HFFc6 (cell line): ENCODE measurements around the gene ZNF280D. TPM values are rescaled to one million over a fixed set of nuclear protein-coding genes. Genes with fewer than 3 reads are reported as not detected.

Source experiments
- DNase-seq: peaks from one replicate; pipeline ENCODE4 v3.0.0-alpha.2; 2018
- H3K27ac Mint-ChIP-seq: 2 replicates; pipeline ENCODE4 v1.8.0; 2020; ENCODE audit warnings: mild to moderate bottlenecking, mixed read lengths
- H3K27me3 Mint-ChIP-seq: 2 replicates; pipeline ENCODE4 v1.8.0; 2021; ENCODE audit warnings: mild to moderate bottlenecking, moderate library complexity, mixed read lengths; ENCODE audit not compliant: insufficient read depth
- H3K36me3 Mint-ChIP-seq: 2 replicates; pipeline ENCODE4 v1.8.0; 2021; ENCODE audit warnings: low read depth, mixed read lengths
- H3K4me1 Mint-ChIP-seq: 2 replicates; pipeline ENCODE4 v1.8.0; 2020; ENCODE audit warnings: low read depth, mixed read lengths
- H3K4me3 Mint-ChIP-seq: 2 replicates; pipeline ENCODE4 v1.8.0; 2020; ENCODE audit warnings: mild to moderate bottlenecking, moderate library complexity, mixed read lengths
- H3K9me3 Mint-ChIP-seq: 2 replicates; pipeline ENCODE4 v1.8.0; 2020; ENCODE audit warnings: mild to moderate bottlenecking, mixed read lengths
- CTCF ChIP-seq: fragments of 200-600 bp; sonication (generic); IDR thresholded peaks from 2 replicates; pipeline ENCODE4 v1.5.0; 2021; ENCODE audit warnings: antibody characterized with exemption, mild to moderate bottlenecking
- total RNA-seq, 6 experiments: library from RNA; stranded (reverse); fragmentation: NEBNext Ultra II Directional; extraction: Animal tissue kit (Norgen Biotek cat#: 25700); gene quantifications; 2 replicates in 1 of 6; 3 replicates in 5 of 6; pipeline ENCODE4 v1.2.3, GENCODE V29; 2021

ZNF280D gene
- total RNA-seq, 6 experiments from 2014 or later: 21.8 to 29.6 (median 25.5) TPM

GRCh38 chr15:56600380-56600779 lies 132.9 kb downstream of the ZNF280D start:
- Mint-ChIP-seq H3K27me3 (no peaks in the 10 kb centered on the region; the same call in 1 of the 2 replicates), H3K9me3 (peaks cover 14% of the 10 kb centered on the region), H3K27ac (no peak overlapping the region), H3K4me1 (peaks cover 17% of the 10 kb centered on the region), H3K4me3 (no peak overlapping the region), H3K36me3 (peaks cover 8% of the 10 kb centered on the region)
- no peak for DNase-seq
- TF ChIP-seq CTCF: no peak

GRCh38 chr15:56598991-56599390 lies 134.3 kb downstream of the ZNF280D start:
- H3K4me3 Mint-ChIP-seq: no peak overlapping the region
- H3K27ac Mint-ChIP-seq: no peak overlapping the region
- H3K27me3 Mint-ChIP-seq: peaks cover 3% of the 10 kb centered on the region
- TF ChIP-seq CTCF: no peak
- no peak for DNase-seq
- peaks cover 8% of the 10 kb centered on the region for H3K36me3 Mint-ChIP-seq
- H3K4me1 Mint-ChIP-seq: peaks cover 17% of the 10 kb centered on the region
- H3K9me3 Mint-ChIP-seq: peaks cover 14% of the 10 kb centered on the region

GRCh38 chr15:56587686-56588085 lies 145.6 kb downstream of the ZNF280D start:
- no peak for TF ChIP-seq CTCF
- Mint-ChIP-seq H3K4me1 (peaks cover 12% of the 10 kb centered on the region), H3K4me3 (no peak overlapping the region), H3K27ac (no peak overlapping the region), H3K27me3 (peaks cover 7% of the 10 kb centered on the region; the same call in 1 of the 2 replicates), H3K36me3 (peaks cover 5% of the 10 kb centered on the region; the same call in 1 of the 2 replicates), H3K9me3 (peaks cover 18% of the 10 kb centered on the region)
- DNase-seq: peak; percentile 14

GRCh38 chr15:56586206-56586605 lies 147.1 kb downstream of the ZNF280D start:
- H3K27ac Mint-ChIP-seq: no peak overlapping the region
- H3K4me1 Mint-ChIP-seq: peaks cover 12% of the 10 kb centered on the region
- TF ChIP-seq CTCF: no peak
- H3K27me3 Mint-ChIP-seq: peaks cover 2% of the 10 kb centered on the region; the same call in 1 of the 2 replicates
- H3K4me3 Mint-ChIP-seq: no peak overlapping the region
- H3K9me3 Mint-ChIP-seq: peaks cover 18% of the 10 kb centered on the region
- DNase-seq: no peak
- peaks cover 5% of the 10 kb centered on the region; the same call in 1 of the 2 replicates for H3K36me3 Mint-ChIP-seq

GRCh38 chr15:56582785-56583184 lies 150.5 kb downstream of the ZNF280D start:
- Mint-ChIP-seq H3K27me3 (peaks cover 1% of the 10 kb centered on the region; the same call in 1 of the 2 replicates), H3K4me1 (peaks cover 7% of the 10 kb centered on the region), H3K9me3 (peaks cover 18% of the 10 kb centered on the region), H3K36me3 (peaks cover 5% of the 10 kb centered on the region; the same call in 1 of the 2 replicates), H3K27ac (no peak overlapping the region), H3K4me3 (no peak overlapping the region)
- TF ChIP-seq CTCF: no peak
- DNase-seq: peak; percentile 20

Other genes starting within 250 kb of the ZNF280D start
- 100 to 1,000 TPM; 106 to 200 (median 149) TPM for gene TCF12, start 185.1 kb upstream of the ZNF280D start, total RNA-seq